Activated T-helper 2 cell treated with anti-CD3 and anti-CD28 coated beads, Interferon-gamma antibody, Interleukin-2, Interleukin-4, amounts not matched to agents 10 μg/mL and 5 μg/mL and 100 μg/mL, durations not matched to agents 14 hours and 24 hours and 36 hours (primary cell): ENCODE data around the gene ANXA2. TPM values are rescaled to one million over a fixed set of nuclear protein-coding genes. Genes with fewer than 3 reads are reported as not detected.

Experiments used
- DNase-seq: peaks from one replicate; pipeline ENCODE4 v3.0.0; 2021; ENCODE audit warnings: low spot score
- H3K27ac Mint-ChIP-seq: one replicate; pipeline ENCODE4 v1.8.0; 2021; ENCODE audit warnings: mixed read lengths
- H3K27me3 Mint-ChIP-seq: one replicate; pipeline ENCODE4 v1.8.0; 2021; ENCODE audit warnings: low read depth, mixed read lengths
- H3K36me3 Mint-ChIP-seq: one replicate; pipeline ENCODE4 v1.8.0; 2021; ENCODE audit warnings: low read depth, mixed read lengths
- H3K4me1 Mint-ChIP-seq: one replicate; pipeline ENCODE4 v1.8.0; 2021; ENCODE audit warnings: low read depth, mixed read lengths
- H3K4me3 Mint-ChIP-seq: one replicate; pipeline ENCODE4 v1.8.0; 2021; ENCODE audit warnings: low read depth, mild to moderate bottlenecking, moderate library complexity, mixed read lengths
- H3K9me3 Mint-ChIP-seq: one replicate; pipeline ENCODE4 v1.8.0; 2021; ENCODE audit warnings: mixed read lengths
- intact Hi-C: fragments of 100-400 bp; cut with micrococcal nuclease; formaldehyde crosslinking; loops from one replicate; pipeline ENCODE4 v1.15.1; 2023
- total RNA-seq: library from RNA; stranded (reverse); gene quantifications from 2 replicates; pipeline ENCODE4 v1.2.3, GENCODE V29; 2022

ANXA2 gene
- total RNA-seq, 1 donor from 2014 or later: 267 TPM

- Mint-ChIP-seq H3K9me3 (no peaks in the 10 kb centered on the region), H3K4me1 (peaks cover 12% of the 10 kb centered on the region), H3K36me3 (peaks cover 76% of the 10 kb centered on the region), H3K27me3 (no peaks in the 10 kb centered on the region), H3K4me3 (no peak overlapping the region), H3K27ac (no peak overlapping the region)
- intact Hi-C loops: no loop called here
- no peak for DNase-seq
These were observed 14.8 kb downstream of the ANXA2 start for GRCh38 chr15:60382773-60383674.

GRCh38 chr15:60381148-60381788 is 16.5 kb downstream of the ANXA2 start:
- no peak for DNase-seq
- Mint-ChIP-seq H3K27ac (no peak overlapping the region), H3K36me3 (peaks cover 67% of the 10 kb centered on the region), H3K9me3 (no peaks in the 10 kb centered on the region), H3K27me3 (no peaks in the 10 kb centered on the region), H3K4me1 (peaks cover 5% of the 10 kb centered on the region), H3K4me3 (no peak overlapping the region)
- intact Hi-C loops: no loop called here

DNA sequence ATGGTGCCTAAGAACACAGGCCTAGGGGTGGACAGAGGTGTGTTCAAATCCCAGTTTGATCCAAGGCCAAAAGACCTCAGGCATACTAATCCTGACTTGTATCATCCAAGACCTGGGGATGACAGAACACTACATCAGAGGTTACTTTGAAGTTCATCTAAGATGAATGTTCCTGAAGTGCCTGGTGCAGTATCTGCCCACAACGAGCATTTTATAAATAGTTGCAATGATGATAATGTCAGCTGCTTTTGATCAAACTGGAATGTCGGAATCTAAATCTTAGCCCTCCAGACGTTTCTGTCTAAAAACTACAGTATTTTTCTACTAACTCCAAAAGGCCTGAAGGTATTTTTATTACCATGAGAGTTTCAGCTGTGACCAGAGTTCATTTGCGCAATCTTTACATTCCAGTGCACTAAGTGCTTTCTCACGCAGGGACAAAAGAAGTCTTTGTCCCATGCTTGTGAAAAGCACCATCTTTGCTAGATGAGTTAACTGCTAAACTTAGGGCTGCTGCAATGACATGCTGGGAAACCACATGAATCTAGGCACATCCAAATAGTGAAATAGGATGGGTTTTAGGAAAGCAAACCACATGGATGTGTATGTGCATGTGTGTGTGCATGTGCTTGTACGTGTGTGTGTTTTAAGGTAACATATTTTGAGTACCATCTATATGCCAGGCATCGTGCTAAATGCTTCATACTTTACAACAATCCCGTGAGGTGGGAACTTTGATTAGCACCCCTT is 18.1 kb downstream of the ANXA2 start:
- H3K4me1 Mint-ChIP-seq: peaks cover 7% of the 10 kb centered on the region
- H3K27ac Mint-ChIP-seq: no peak overlapping the region
- intact Hi-C loops: no loop called here
- no peaks in the 10 kb centered on the region for H3K9me3 Mint-ChIP-seq
- peaks cover 71% of the 10 kb centered on the region for H3K36me3 Mint-ChIP-seq
- no peaks in the 10 kb centered on the region for H3K27me3 Mint-ChIP-seq
- no peak for DNase-seq
- no peak overlapping the region for H3K4me3 Mint-ChIP-seq

GRCh38 chr15:60379185-60379524 is 18.6 kb downstream of the ANXA2 start:
- Mint-ChIP-seq H3K36me3 (peaks cover 68% of the 10 kb centered on the region), H3K4me3 (no peak overlapping the region), H3K27me3 (no peaks in the 10 kb centered on the region), H3K9me3 (no peaks in the 10 kb centered on the region), H3K27ac (no peak overlapping the region), H3K4me1 (peaks cover 7% of the 10 kb centered on the region)
- intact Hi-C loops: no loop called here
- no peak for DNase-seq

- no peak overlapping the region for H3K4me3 Mint-ChIP-seq
- peaks cover 13% of the 10 kb centered on the region for H3K4me1 Mint-ChIP-seq
- intact Hi-C loops: no loop called here
- peaks cover 65% of the 10 kb centered on the region for H3K36me3 Mint-ChIP-seq
- H3K27ac Mint-ChIP-seq: no peak overlapping the region
- no peaks in the 10 kb centered on the region for H3K9me3 Mint-ChIP-seq
- H3K27me3 Mint-ChIP-seq: no peaks in the 10 kb centered on the region
- no peak for DNase-seq
These were observed 21.1 kb downstream of the ANXA2 start for GRCh38 chr15:60376677-60377095.

GRCh38 chr15:60375306-60375705 is 22.5 kb downstream of the ANXA2 start:
- intact Hi-C loops: no loop called here

DNA sequence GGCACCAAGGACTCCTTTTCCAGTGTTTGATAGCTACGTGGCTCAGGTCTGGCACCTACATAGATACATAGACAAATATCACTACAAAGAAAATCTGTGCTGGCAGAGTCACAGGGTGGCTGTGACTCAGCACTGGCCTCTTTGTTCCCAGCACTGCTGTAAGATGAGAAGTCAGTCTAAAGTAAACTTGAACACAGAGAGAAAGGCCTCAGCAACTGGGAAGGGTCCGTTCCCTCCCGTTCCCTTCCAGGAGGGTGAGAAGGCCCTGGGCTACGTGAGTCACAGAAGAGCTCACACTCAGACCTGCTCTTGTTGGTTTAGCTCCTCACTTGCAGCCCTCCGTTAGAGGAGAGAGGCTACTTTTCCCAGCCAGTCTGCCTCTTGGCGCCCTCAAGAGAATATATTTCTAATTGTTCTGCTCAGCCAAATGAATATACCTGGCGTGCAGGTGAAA is 23.1 kb downstream of the ANXA2 start:
- Mint-ChIP-seq H3K4me1 (peaks cover 29% of the 10 kb centered on the region), H3K27ac (no peak overlapping the region), H3K27me3 (no peaks in the 10 kb centered on the region), H3K9me3 (no peaks in the 10 kb centered on the region), H3K4me3 (no peak overlapping the region), H3K36me3 (peaks cover 66% of the 10 kb centered on the region)
- no peak for DNase-seq
- intact Hi-C loops: no loop called here

More at GRCh38 chr15:60375306-60375705, 22.5 kb downstream of the ANXA2 start:
- Mint-ChIP-seq H3K36me3 (peaks cover 66% of the 10 kb centered on the region), H3K9me3 (no peaks in the 10 kb centered on the region), H3K27ac (no peak overlapping the region), H3K27me3 (no peaks in the 10 kb centered on the region), H3K4me3 (no peak overlapping the region), H3K4me1 (peaks cover 24% of the 10 kb centered on the region)
- DNase-seq: no peak

- Mint-ChIP-seq H3K27me3 (no peaks in the 10 kb centered on the region), H3K4me1 (peaks cover 29% of the 10 kb centered on the region), H3K4me3 (no peak overlapping the region), H3K27ac (no peak overlapping the region), H3K9me3 (no peaks in the 10 kb centered on the region), H3K36me3 (peaks cover 66% of the 10 kb centered on the region)
- intact Hi-C loops: no loop called here
- no peak for DNase-seq
These were observed 23.6 kb downstream of the ANXA2 start for GRCh38 chr15:60374209-60374608.

GRCh38 chr15:60373745-60374144 is 24.0 kb downstream of the ANXA2 start:
- Mint-ChIP-seq H3K4me1 (peaks cover 29% of the 10 kb centered on the region), H3K4me3 (no peak overlapping the region), H3K36me3 (peaks cover 69% of the 10 kb centered on the region), H3K27ac (no peak overlapping the region), H3K9me3 (no peaks in the 10 kb centered on the region), H3K27me3 (no peaks in the 10 kb centered on the region)
- intact Hi-C loops: no loop called here
- no peak for DNase-seq

GRCh38 chr15:60373327-60373726 is 24.5 kb downstream of the ANXA2 start:
- Mint-ChIP-seq H3K4me1 (peaks cover 29% of the 10 kb centered on the region), H3K9me3 (no peaks in the 10 kb centered on the region), H3K27me3 (no peaks in the 10 kb centered on the region), H3K4me3 (no peak overlapping the region), H3K36me3 (peaks cover 72% of the 10 kb centered on the region), H3K27ac (peak overlapping the region; percentile 37)
- no peak for DNase-seq
- intact Hi-C loops: no loop called here

DNA sequence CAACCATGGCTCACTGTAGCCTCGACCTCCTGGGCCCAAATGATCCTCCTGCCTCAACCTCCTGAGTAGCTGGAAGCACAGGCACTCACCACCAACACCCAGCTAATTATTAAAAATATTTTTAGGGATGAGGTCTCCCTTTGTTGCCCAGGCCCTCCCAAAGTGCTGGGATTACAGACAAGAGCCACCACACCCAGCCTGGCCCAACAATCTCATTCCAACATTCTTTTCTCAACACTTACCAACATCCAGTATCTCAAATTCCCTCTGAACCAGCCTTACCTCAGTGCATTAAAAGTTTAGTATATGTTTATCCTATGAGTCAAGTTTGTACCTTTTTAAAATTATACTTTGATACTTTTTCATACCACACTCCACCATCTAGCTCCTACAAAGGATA is 25.0 kb downstream of the ANXA2 start:
- DNase-seq: no peak
- Mint-ChIP-seq H3K27me3 (no peaks in the 10 kb centered on the region), H3K9me3 (no peaks in the 10 kb centered on the region), H3K36me3 (peaks cover 69% of the 10 kb centered on the region), H3K4me1 (peaks cover 29% of the 10 kb centered on the region), H3K27ac (peak overlapping the region; percentile 37), H3K4me3 (no peak overlapping the region)
- intact Hi-C loops: no loop called here

DNA sequence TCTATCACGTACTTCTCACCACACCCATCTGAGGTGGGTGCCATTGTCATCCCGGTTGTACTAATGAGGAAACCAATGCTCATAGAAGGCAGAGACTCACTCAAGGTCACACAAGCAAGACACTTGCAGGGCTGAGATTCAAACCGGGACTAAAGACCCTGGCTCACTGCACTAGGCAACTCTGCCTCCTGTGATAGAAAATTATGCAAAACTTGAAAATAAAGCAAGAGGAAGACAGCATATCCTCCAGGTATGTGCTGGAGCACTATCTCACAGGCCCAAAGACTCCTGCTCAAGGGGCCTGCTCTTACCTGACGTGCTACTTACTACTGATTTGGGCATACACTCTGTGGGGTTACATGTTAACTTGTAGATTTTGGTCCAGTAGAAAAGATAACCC is 25.6 kb downstream of the ANXA2 start:
- intact Hi-C loops: no loop called here
- Mint-ChIP-seq H3K9me3 (no peaks in the 10 kb centered on the region), H3K4me3 (no peak overlapping the region), H3K4me1 (peaks cover 29% of the 10 kb centered on the region), H3K27ac (no peak overlapping the region), H3K36me3 (peaks cover 67% of the 10 kb centered on the region), H3K27me3 (no peaks in the 10 kb centered on the region)
- no peak for DNase-seq
